ENCODE results near the gene CLEC16A.

Gene CLEC16A

GRCh38 chr16:11024333-11025053 lies 80.1 kb downstream of the CLEC16A start:
- TF ChIP-seq ZBTB7A (IDR thresholded peaks at IDR 0.05; ENCODE audit: low read depth), result no peak
- no peak for TF ChIP-seq USF1 (IDR thresholded peaks at IDR 0.05)

- TF ChIP-seq FOXM1 (IDR thresholded peaks at IDR 0.05; ENCODE audit: borderline replicate concordance, low read depth), result no peak
- TF ChIP-seq EP300 (IDR thresholded peaks at IDR 0.05; ENCODE audit: borderline replicate concordance), result no peak
- TF ChIP-seq ZBTB7A (IDR thresholded peaks at IDR 0.05; ENCODE audit: low read depth), result no peak
- TF ChIP-seq CEBPB (IDR thresholded peaks at IDR 0.05), result no peak
- TF ChIP-seq YY1 (IDR thresholded peaks at IDR 0.05; ENCODE audit: low read depth), result no peak
- no peak for TF ChIP-seq TEAD4 (IDR thresholded peaks at IDR 0.05)
- TF ChIP-seq REST (IDR thresholded peaks at IDR 0.05; ENCODE audit: low read depth), result no peak
- TF ChIP-seq CREB1 (IDR thresholded peaks at IDR 0.05; ENCODE audit: low read depth), result no peak
- TF ChIP-seq NFIC (IDR thresholded peaks at IDR 0.05), result no peak
- no peak for TF ChIP-seq MAX (IDR thresholded peaks at IDR 0.05)
- TF ChIP-seq USF1 (IDR thresholded peaks at IDR 0.05), result no peak
These were observed 80.8 kb downstream of the CLEC16A start for GRCh38 chr16:11025120-11025531.

DNA sequence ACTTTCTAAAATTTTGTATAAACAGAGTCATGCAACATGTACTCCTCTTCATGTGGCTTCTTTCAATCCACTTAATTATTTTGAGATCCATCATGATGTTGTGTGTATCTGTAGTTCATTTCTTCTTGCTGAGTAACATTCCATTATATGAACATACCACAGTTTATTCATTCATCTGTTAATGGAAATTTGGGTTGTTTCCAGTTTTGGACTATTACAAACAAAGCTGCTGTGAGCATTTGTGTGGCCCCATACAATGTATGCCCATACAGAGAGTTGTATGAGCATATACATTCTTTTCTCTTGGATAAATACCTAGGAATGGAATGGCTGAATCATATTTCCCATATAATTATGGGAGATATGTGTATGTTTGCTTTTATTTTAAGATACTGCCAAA lies 85.6 kb downstream of the CLEC16A start:
- no peak for TF ChIP-seq EP300 (IDR thresholded peaks at IDR 0.05; ENCODE audit: borderline replicate concordance)
- TF ChIP-seq ZBTB7A (IDR thresholded peaks at IDR 0.05; ENCODE audit: low read depth), result no peak
- no peak for TF ChIP-seq YY1 (IDR thresholded peaks at IDR 0.05; ENCODE audit: low read depth)
- TF ChIP-seq MAX (IDR thresholded peaks at IDR 0.05), result no peak
- TF ChIP-seq RAD21 (IDR thresholded peaks at IDR 0.05; ENCODE audit: low read depth), result no peak
- TF ChIP-seq CEBPB (IDR thresholded peaks at IDR 0.05), result no peak
- TF ChIP-seq NFIC (IDR thresholded peaks at IDR 0.05), result no peak
- TF ChIP-seq EGR1 (IDR thresholded peaks at IDR 0.05), result no peak
- TF ChIP-seq REST (IDR thresholded peaks at IDR 0.05; ENCODE audit: low read depth), result no peak
- no peak for TF ChIP-seq TAF1 (IDR thresholded peaks at IDR 0.05; ENCODE audit: low read depth)
- TF ChIP-seq TEAD4 (IDR thresholded peaks at IDR 0.05), result no peak; the same call in 1 of the 2 replicates
- TF ChIP-seq TCF12 (IDR thresholded peaks at IDR 0.05; ENCODE audit: low read depth), result no peak
- no peak for TF ChIP-seq CREB1 (IDR thresholded peaks at IDR 0.05; ENCODE audit: low read depth)

DNA sequence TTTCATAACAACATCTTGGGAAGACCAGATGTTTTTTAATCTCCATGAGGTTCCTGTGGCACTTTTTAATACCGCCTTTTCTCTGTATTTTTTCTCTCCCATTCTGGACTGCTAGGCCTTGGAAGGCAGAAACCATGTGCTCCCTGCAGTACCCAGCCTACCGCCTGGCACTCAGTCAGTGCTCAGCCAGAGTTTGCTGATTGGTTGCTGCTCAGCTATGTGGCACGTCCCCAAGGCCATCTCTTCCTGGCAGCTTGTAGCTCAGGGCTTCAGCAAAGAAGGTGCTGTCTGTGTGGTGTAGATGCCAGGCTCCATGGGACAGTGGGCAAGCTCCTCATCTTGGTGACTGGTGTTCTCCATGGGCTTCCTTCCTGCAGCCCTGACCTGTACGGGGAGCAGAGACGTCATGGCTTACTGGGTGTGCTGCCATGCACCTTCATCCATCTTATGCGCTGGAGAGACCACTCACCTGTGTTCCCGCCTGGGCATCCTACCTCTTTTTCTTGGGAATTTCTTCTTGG lies 86.7 kb downstream of the CLEC16A start:
- no peak for TF ChIP-seq CREB1 (IDR thresholded peaks at IDR 0.05; ENCODE audit: low read depth)
- no peak for TF ChIP-seq EP300 (IDR thresholded peaks at IDR 0.05; ENCODE audit: borderline replicate concordance)
- TF ChIP-seq FOXM1 (IDR thresholded peaks at IDR 0.05; ENCODE audit: borderline replicate concordance, low read depth), result no peak
- TF ChIP-seq TCF12 (IDR thresholded peaks at IDR 0.05; ENCODE audit: low read depth), result no peak
- no peak for TF ChIP-seq CEBPB (IDR thresholded peaks at IDR 0.05)
- TF ChIP-seq YY1 (IDR thresholded peaks at IDR 0.05; ENCODE audit: low read depth), result no peak
- TF ChIP-seq MAX (IDR thresholded peaks at IDR 0.05), result no peak

DNA sequence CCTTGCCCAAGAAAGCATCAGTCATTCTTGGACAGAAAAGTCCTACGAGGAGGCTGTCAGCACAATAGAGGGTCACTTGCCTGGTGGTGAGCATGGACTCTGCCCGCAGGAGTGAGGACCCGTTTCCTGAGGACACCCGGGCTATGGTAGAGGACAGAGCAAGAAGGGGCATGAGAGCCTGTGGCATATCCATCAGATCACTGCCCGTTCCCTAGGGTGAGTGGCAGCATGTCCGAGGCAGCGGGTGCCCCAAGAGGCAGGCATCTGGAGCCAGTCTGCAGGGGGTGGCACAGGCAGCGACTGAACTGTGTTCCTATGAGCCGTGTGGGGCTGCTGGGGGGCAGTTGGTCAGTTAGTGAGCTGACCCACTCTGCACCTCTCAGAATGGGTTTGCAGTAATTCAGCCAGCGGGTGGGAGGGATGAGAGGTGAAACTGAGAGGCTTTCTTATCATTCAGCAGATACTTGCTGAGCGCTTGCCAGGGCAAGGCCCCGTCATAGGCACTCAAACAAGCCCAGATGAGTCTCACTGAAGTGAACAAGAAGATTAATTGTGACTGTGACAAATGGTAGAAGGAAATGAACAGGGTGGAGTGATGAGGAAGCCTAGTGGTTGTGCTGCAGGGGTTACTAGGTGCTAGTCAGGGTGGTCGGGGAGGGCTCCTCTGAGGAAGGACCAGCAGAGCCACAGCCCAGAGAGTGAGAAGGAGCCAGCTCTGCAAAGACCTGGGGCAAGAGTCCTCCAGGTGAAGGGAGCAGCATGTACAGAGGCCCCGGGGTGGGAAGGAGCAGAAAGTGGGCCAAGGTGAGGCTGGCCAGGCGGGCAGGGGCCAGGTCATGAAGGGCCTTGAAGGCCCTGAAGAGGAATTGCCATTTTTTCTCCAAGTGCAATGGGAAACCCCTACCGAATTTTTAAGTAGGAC lies 87.9 kb downstream of the CLEC16A start:
- TF ChIP-seq RAD21 (IDR thresholded peaks at IDR 0.05; ENCODE audit: low read depth), result no peak
- no peak for TF ChIP-seq YY1 (IDR thresholded peaks at IDR 0.05; ENCODE audit: low read depth)
- no peak for TF ChIP-seq TCF12 (IDR thresholded peaks at IDR 0.05; ENCODE audit: low read depth)
- TF ChIP-seq ZBTB7A (IDR thresholded peaks at IDR 0.05; ENCODE audit: low read depth), result no peak
- TF ChIP-seq EP300 (IDR thresholded peaks at IDR 0.05; ENCODE audit: borderline replicate concordance), result no peak
- TF ChIP-seq USF1 (IDR thresholded peaks at IDR 0.05), result no peak
